GM12878 (cell line): ENCODE measurements around the gene SAC3D1. TPM values are rescaled to one million over a fixed set of nuclear protein-coding genes. Genes with fewer than 3 reads are reported as not detected.
A peak's percentile ranks its signal among the peaks of the same experiment; 100 is the strongest.

Experiments
- BHLHE40 ChIP-seq, 2 experiments: fragments of 450-650 bp in 1 of 2; IDR thresholded peaks; 2 replicates each; pipeline ENCODE4 v1.6.1; 2011 to 2017; ENCODE audit warnings: low read depth in 2 of 2, borderline replicate concordance in 1 of 2, improper control_type of control experiment in 1 of 2, low read length in 1 of 2, mild to moderate bottlenecking in 1 of 2
- DPF2 ChIP-seq: fragments of 450-650 bp; IDR thresholded peaks from 2 replicates; pipeline ENCODE4 v1.6.1; 2017; ENCODE audit warnings: mild to moderate bottlenecking
- EED ChIP-seq: sonication (generic); IDR thresholded peaks from 2 replicates; pipeline ENCODE4 v1.6.1; 2016; ENCODE audit warnings: antibody characterized with exemption, low read depth
- EGR1 ChIP-seq, 2 experiments: IDR thresholded peaks; 1 replicate in 1 of 2; 2 replicates in 1 of 2; pipeline ENCODE4 v1.6.1; 2011 to 2012; ENCODE audit warnings: low read depth in 2 of 2, low read length in 2 of 2, borderline replicate concordance in 1 of 2, mild to moderate bottlenecking in 1 of 2, moderate library complexity in 1 of 2
- IKZF1 ChIP-seq: fragments of 450-650 bp; conservative IDR thresholded peaks from 2 replicates; pipeline ENCODE4 v1.6.1; 2017; ENCODE audit warnings: antibody characterized with exemption, mild to moderate bottlenecking
- IKZF2 ChIP-seq, 2 experiments: fragments of 450-650 bp; IDR thresholded peaks; 2 replicates each; pipeline ENCODE4 v1.6.1; 2017; ENCODE audit warnings: mild to moderate bottlenecking in 2 of 2, moderate library complexity in 2 of 2
- IRF4 ChIP-seq: IDR thresholded peaks from 2 replicates; pipeline ENCODE4 v1.6.1; 2011; ENCODE audit warnings: low read depth, low read length
- JUNB ChIP-seq: IDR thresholded peaks from 2 replicates; pipeline ENCODE4 v1.6.1; 2016; ENCODE audit warnings: antibody characterized with exemption, mild to moderate bottlenecking
- MTA2 ChIP-seq: fragments of 450-650 bp; IDR thresholded peaks from 2 replicates; pipeline ENCODE4 v1.6.1; 2016; ENCODE audit warnings: low read depth, mild to moderate bottlenecking, moderate library complexity
- NR2C1 ChIP-seq: fragments of 450-650 bp; IDR thresholded peaks from 2 replicates; pipeline ENCODE4 v1.6.1; 2017; ENCODE audit warnings: antibody characterized with exemption, mild to moderate bottlenecking, moderate library complexity
- NR2F1 ChIP-seq: fragments of 450-650 bp; conservative IDR thresholded peaks from 2 replicates; pipeline ENCODE4 v1.6.1; 2017; ENCODE audit warnings: mild to moderate bottlenecking
- NRF1 ChIP-seq: conservative IDR thresholded peaks from 2 replicates; pipeline ENCODE4 v1.6.1; 2011; ENCODE audit warnings: mild to moderate bottlenecking, low read depth, low read length, improper control_type of control experiment
- PAX5 ChIP-seq: IDR thresholded peaks from 2 replicates; pipeline ENCODE4 v1.6.1; 2011; ENCODE audit warnings: low read depth, low read length, borderline replicate concordance
- PML ChIP-seq: IDR thresholded peaks from 2 replicates; pipeline ENCODE4 v1.6.1; 2012; ENCODE audit warnings: low read length, inconsistent platforms
- RUNX3 ChIP-seq: IDR thresholded peaks from 2 replicates; pipeline ENCODE4 v1.6.1; 2012; ENCODE audit warnings: low read length, inconsistent platforms
- SMAD1 ChIP-seq: fragments of 450-650 bp; IDR thresholded peaks from 2 replicates; pipeline ENCODE4 v1.6.1; 2018; ENCODE audit warnings: mild to moderate bottlenecking, low read depth; ENCODE audit not compliant: partially characterized antibody
- SUPT20H ChIP-seq: IDR thresholded peaks from 2 replicates; pipeline ENCODE4 v1.6.1; 2011; ENCODE audit warnings: low read depth, mild to moderate bottlenecking, low read length, moderate library complexity, borderline replicate concordance; ENCODE audit not compliant: control insufficient read depth
- ZZZ3 ChIP-seq: IDR thresholded peaks from 2 replicates; pipeline ENCODE4 v1.6.1; 2011; ENCODE audit warnings: low read depth; ENCODE audit not compliant: control insufficient read depth, insufficient read length
- polyA plus RNA-seq, 11 experiments: library from polyadenylated mRNA; depleted of rRNA in 4 of 11; unstranded in 6 of 11; stranded (reverse) in 5 of 11; fragments of >200 nt; fragmentation: Nextera tagmentation in 4 of 11; fragmentation: Illumina TruSeq in 1 of 11; extraction: Ambion mirVana in 4 of 11; extraction: Trizol in 1 of 11; gene quantifications; 1 replicate in 1 of 11; 2 replicates in 10 of 11; pipeline versions ENCODE4 v1.2.1 to v1.2.3, GENCODE V29; 2011 to 2016; ENCODE audit warnings: inconsistent platforms in 2 of 11, missing spikeins in 2 of 11, low read depth in 1 of 11
- total RNA-seq, 4 experiments: library from RNA; depleted of rRNA in 3 of 4; stranded (reverse); fragments of >200 nt in 3 of 4; fragmentation: Illumina TruSeq in 1 of 4; extraction: Trizol in 1 of 4; gene quantifications; 2 replicates each; pipeline versions ENCODE4 v1.2.1 to v1.2.3, GENCODE V29; 2013 to 2021

SAC3D1 gene
- total and polyA plus RNA-seq, 10 of the 15 experiments (the other 5 are each of a cell fraction or from before 2014, with no cell fraction given): 0.16 to 44.6 (median 12.1) TPM

DNA sequence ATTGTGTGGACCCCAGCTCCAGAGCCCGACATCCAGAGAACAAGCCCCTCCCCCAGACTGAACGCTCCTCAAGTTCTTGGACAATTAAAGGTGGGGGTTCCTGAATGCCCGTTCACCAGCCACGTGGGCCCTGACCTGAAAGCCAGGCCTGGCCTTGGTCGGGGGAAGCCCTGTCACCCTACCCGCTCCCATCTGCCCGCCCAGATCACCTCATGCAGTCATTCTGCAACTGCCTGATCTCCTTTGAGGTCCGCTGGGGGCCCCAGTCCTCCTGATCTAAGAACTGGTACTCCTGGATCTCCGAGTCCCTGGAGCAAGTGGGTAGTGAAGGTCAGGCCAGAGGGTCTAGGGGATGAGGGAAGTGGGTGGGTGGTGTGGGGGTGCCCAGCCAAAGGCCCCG is 26.4 kb downstream of the SAC3D1 start (continued):
- no peak for TF ChIP-seq NR2C1
- no peak for TF ChIP-seq PML
- TF ChIP-seq SUPT20H: no peak
- no peak for TF ChIP-seq NRF1
- peak; percentile 12 to 39; a peak in 1 of 4 replicates for TF ChIP-seq IKZF2 (IDR thresholded peaks at IDR 0.05)
- no peak for TF ChIP-seq ZZZ3
- no peak for TF ChIP-seq SMAD1
- peak in 1 of 2 experiments; percentile 37; a peak in 1 of 4 replicates for TF ChIP-seq BHLHE40 (IDR thresholded peaks at IDR 0.05; ENCODE audit: borderline replicate concordance in 1 of 2, low read depth in 2 of 2, low read length in 1 of 2)
- TF ChIP-seq EGR1 (IDR thresholded peaks at IDR 0.05; ENCODE audit: borderline replicate concordance in 1 of 2, low read depth in 2 of 2, low read length in 2 of 2): 0 out of 3 replicates have a peak, but pooled peaks of 1 of the 2 experiments have one; percentile 8
- peak; percentile 80 for TF ChIP-seq JUNB
- TF ChIP-seq MTA2: peak; percentile 34; the same call in 1 of the 2 replicates
- peak; percentile 69; the same call in 1 of the 2 replicates for TF ChIP-seq RUNX3
- TF ChIP-seq DPF2: peak; percentile 30; the same call in 1 of the 2 replicates
- peak; percentile 89 for TF ChIP-seq EED
- TF ChIP-seq PAX5: peak; percentile 47; the same call in 1 of the 2 replicates
- peak; percentile 53; the same call in 1 of the 2 replicates for TF ChIP-seq NR2F1
- peak; percentile 62 for TF ChIP-seq IKZF1
- TF ChIP-seq IRF4: 0 out of 2 replicates have a peak, but pooled peaks have one; percentile 42
